Activated T-cell treated with anti-CD3 and anti-CD28 coated beads for 1 hour (primary cell): ENCODE data around the gene ASAP2.

ENCODE experiments used
- DNase-seq: peaks from one replicate; pipeline ENCODE4 v3.0.0-alpha.2; 2020; ENCODE audit warnings: low read depth

Gene ASAP2

GRCh38 chr2:9325428-9325827 is 118.8 kb downstream of the ASAP2 start:
- DNase-seq = no peak

DNA sequence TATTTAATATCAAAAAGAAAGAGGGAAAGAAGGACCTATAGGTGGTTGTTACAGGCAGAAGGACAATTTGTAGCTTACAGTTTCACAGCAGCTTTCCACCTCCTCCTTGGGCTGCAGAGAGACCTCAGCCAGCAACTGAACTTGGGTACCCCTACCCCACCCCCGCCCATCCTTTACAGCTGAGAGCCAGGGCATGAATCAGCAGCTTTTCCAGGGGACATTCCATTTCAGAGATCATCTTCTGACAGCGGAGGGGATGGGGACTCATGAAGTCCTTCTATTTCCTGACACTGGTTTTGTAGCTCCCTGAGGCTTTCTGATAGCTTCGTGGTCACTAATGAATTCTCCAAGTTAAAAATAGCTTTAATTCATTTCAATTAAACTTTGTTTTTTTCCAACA is 120.4 kb downstream of the ASAP2 start:
- DNase-seq = no peak

GRCh38 chr2:9327873-9328352 is 121.3 kb downstream of the ASAP2 start:
- no peak for DNase-seq

DNA sequence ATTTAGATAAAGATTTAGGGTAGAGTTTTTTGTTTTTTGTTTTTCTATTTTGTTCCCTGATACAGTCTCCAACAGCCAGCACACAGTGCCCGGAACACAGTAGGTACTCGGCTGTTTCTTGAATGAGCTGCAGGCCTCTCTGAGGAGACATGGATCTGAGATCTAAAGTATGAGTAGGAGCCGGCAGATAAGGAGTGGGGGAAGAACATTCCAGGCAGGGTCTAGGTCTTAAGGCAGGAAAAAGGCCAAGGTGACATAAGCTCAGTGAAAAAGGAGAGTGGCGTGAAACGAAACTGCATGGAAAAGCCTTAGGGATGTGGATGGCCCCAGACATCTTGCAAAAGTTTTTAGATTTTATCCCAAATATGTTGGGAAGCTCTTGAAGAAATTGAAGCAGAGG is 122.3 kb downstream of the ASAP2 start:
- no peak for DNase-seq

GRCh38 chr2:9329497-9329896 is 122.9 kb downstream of the ASAP2 start:
- DNase-seq = no peak

DNA sequence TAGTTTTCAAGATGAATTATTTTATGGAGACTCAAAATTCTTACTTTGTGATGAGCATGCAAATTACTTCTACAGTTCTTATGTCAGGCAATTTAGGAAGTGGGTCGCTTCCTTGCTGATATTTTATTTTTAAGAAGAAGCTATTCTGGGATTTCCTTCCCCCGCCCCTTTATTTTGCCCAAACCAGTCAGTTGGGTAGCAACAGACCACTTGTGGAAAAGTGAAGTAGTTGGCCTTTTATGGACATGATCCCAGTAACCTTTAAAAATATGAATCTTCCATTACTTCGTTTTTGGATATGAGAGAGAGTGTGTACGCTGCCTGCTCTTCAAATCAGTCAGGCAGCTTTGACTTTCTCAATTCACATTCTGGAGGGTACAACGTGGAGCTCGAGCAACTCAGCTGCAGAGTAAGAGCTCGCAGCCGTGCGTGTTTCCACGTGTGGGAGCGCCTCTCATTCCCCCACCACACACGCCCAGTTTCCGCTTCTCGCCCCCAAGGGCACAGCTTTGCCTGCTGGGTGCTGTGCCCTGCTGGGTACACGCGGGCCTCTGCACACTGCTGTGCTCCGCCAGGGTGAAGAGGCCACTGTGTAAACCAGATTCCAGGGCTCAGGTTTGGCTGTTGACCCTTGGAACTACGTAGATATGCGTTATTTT is 124.1 kb downstream of the ASAP2 start:
- DNase-seq = no peak

DNA sequence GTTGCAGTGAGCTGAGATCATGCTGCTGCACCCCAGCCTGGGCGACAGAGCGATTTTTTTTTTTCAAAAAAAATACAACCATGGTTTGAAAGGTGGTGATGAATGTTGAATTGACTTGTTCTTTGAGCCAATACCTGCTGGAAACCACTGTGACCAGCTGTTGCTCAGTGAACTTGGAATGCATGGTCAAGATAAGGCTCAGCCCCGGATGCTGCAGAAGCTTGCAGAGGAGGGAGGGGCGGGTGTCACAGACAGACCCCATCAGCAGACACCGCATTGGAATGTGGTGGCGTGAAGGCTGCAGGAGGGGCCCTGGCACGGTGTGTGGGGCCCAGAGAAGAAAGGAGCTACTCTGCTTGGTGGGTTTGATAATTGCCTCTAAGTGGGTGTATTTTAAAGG is 125.1 kb downstream of the ASAP2 start:
- no peak for DNase-seq

DNA sequence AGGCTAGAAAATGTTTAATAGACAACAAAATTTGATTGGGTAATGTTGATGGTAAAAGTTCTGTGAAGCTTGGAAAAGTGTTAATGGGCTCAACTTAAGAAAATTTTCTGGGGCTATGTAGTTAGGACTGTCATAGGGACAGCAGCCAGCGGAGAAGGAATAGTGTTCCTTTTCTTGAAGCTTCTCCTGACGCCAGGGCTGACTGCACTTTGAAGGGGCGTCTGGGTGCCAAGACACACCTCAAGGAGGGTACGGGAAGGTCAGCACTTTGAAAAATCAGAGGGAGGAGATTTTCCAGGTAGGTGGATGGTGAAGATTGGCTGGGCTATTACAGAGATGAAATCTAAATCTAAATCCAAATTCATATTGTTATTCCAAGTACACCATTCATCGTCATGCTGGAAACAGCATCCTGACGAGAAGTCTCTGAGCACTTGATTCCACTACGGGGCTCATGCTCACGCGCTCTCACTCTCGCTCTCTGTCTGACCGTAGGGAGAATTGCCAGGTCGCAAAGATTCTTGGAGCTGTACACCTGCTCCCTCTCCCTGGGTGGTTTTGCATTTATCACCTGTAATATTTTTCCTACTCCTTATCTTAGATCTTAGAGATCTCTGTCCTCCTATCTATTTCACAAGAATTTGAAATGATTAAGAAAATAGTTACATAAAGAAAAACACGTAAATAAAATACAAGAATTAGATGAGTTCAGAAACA is 125.7 kb downstream of the ASAP2 start:
- no peak for DNase-seq

DNA sequence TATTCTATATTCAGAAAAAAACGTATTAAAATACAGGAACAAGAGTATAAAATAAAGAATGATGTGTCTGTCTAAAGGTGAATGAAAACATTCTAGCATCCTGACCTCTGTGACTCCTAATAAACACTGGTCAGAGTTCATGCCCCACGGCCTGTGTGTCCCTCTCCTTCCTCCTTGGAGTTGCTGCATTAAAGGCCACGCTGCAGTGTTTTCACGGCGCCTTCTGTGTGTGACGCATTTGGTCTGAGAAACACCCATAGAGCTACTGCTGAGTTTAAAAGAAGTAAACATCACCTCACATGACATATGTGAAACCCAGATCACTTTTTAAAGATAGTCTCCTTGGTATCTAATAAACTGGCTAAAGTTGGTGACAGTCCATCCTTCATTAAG is 126.2 kb downstream of the ASAP2 start:
- DNase-seq = no peak

- DNase-seq = no peak
These were observed 127.1 kb downstream of the ASAP2 start for GRCh38 chr2:9333591-9334171.

- DNase-seq = no peak
These were observed 128.1 kb downstream of the ASAP2 start for GRCh38 chr2:9334761-9335160.

DNA sequence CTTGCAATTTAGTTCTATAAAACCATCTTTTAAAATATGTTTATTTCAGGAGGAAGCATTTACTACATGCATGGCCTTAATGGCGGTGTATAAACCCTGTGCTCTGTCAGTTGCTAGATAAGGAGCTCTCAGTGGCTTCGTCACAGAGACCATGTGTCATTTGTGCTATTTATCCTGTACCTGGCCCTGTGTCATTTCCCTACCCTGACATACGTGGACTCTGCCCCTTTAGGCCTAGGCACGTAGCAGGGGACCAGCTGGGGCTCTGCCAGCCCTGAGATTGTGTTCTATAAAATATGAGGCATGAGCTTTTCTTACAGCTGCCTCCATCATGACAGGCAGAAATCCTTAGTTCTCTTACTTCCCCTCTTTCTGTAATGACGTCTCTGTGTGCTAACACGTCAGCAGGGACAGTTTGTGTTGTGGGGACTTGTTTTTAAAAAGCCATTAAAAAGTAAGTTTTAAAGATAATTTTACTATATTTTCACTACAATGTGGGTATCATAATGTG is 128.8 kb downstream of the ASAP2 start:
- no peak for DNase-seq

- DNase-seq = no peak
These were observed 129.6 kb downstream of the ASAP2 start for GRCh38 chr2:9336241-9336575.

- DNase-seq = no peak
These were observed 130.1 kb downstream of the ASAP2 start for GRCh38 chr2:9336576-9337314.

DNA sequence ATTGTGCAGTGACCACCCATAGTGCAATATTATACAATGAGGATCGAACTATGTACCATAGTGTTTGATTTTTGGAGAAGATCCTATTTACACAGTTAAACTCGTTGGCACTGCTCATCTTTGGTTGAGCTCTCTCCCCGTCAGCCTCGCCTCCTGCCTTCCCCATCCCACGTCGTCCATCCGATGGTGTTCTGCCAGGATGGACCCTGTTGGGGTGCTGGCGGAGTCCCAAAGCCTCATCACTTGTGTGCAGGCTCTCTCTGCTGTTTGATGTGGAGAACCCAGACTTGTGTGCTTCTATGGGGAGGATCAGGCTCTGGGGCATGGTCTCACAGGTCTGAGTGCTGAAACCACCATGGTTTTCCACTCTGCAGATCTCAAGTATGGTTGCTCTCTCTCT is 131.3 kb downstream of the ASAP2 start:
- DNase-seq = no peak

- no peak for DNase-seq
These were observed 134.8 kb downstream of the ASAP2 start for GRCh38 chr2:9341337-9341887.

- no peak for DNase-seq
These were observed 136.0 kb downstream of the ASAP2 start for GRCh38 chr2:9342659-9343058.

DNA sequence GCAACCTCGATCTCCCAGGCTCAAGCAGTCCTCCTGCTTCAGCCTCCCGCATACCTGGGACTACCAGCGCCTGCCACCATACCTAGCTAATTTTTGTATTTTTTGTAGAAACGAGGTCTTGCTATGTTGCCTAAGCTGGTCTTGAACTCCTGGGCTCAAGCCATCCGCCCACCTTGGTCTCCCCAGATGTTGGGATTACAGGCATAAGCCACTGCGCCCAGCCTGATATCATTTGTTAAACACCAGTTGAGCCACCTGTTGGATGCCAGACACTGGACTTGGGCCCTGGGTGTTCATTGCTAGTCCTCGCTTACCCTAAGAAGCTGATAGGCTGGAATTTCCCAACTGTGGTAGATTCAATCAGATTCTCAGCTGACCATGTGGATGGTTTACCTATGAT is 136.9 kb downstream of the ASAP2 start:
- no peak for DNase-seq

DNA sequence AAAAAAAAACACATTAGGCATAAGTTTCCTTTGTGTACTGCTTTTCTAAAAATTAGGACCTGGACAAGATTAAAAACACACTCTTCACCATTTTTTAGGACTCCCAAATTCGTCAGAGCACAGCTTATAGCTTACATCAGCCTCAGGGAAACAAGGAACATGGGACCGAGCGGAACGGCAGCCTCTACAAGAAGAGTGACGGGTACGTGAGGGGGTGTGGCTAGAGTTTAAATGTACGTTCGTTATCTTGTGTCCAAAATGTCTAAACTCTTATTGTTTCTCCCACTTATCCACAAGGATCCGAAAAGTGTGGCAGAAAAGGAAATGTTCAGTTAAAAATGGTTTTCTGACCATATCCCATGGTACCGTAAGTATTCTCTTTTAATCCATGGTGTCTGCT is 137.8 kb downstream of the ASAP2 start:
- DNase-seq = no peak

GRCh38 chr2:9345343-9345742 is 138.7 kb downstream of the ASAP2 start:
- no peak for DNase-seq

- DNase-seq = no peak
These were observed 139.4 kb downstream of the ASAP2 start for GRCh38 chr2:9345997-9346396.

GRCh38 chr2:9346885-9347284 is 140.3 kb downstream of the ASAP2 start:
- DNase-seq = no peak
